Endodermal cell (in vitro differentiated cells): Measurements from ENCODE around the gene PFDN1. TPM values are rescaled to one million over a fixed set of nuclear protein-coding genes. Genes with fewer than 3 reads are reported as not detected.

Experiments used
- DNase-seq: peaks from one replicate; pipeline ENCODE4 v3.0.0-alpha.2; 2017
- H3K27ac ChIP-seq: 2 replicates; pipeline ENCODE4 v1.5.1; 2013; ENCODE audit warnings: mild to moderate bottlenecking, low read depth, low read length, moderate library complexity
- H3K27me3 ChIP-seq: 2 replicates; pipeline ENCODE4 v1.6.1; 2013; ENCODE audit warnings: mild to moderate bottlenecking, low read length, moderate library complexity; ENCODE audit not compliant: insufficient read depth, control insufficient read depth, poor library complexity, severe bottlenecking
- H3K36me3 ChIP-seq: 2 replicates; pipeline ENCODE4 v1.7.0; 2013; ENCODE audit warnings: mild to moderate bottlenecking, low read length, moderate library complexity; ENCODE audit not compliant: control insufficient read depth, insufficient read depth
- H3K4me1 ChIP-seq: one replicate; pipeline ENCODE4 v1.7.0; 2013; ENCODE audit warnings: low read length; ENCODE audit not compliant: control insufficient read depth, insufficient read depth
- H3K4me3 ChIP-seq: 2 replicates; pipeline ENCODE4 v1.5.1; 2013; ENCODE audit warnings: mild to moderate bottlenecking, low read length, moderate library complexity
- H3K9ac ChIP-seq: 2 replicates; pipeline ENCODE4 v1.6.1; 2013; ENCODE audit warnings: mild to moderate bottlenecking, low read length, moderate library complexity; ENCODE audit not compliant: poor library complexity, severe bottlenecking; ENCODE audit errors: extremely low read depth
- H3K9me3 ChIP-seq: 2 replicates; pipeline ENCODE4 v1.6.1; 2013; ENCODE audit warnings: mild to moderate bottlenecking, low read length, moderate library complexity; ENCODE audit not compliant: control insufficient read depth
- H3K27ac Mint-ChIP-seq: 2 replicates; pipeline ENCODE4 v1.8.0; 2020; ENCODE audit warnings: mixed read lengths
- H3K27me3 Mint-ChIP-seq: 2 replicates; pipeline ENCODE4 v1.8.0; 2021; ENCODE audit warnings: mild to moderate bottlenecking, mixed read lengths; ENCODE audit not compliant: insufficient read depth
- H3K36me3 Mint-ChIP-seq: 2 replicates; pipeline ENCODE4 v1.8.0; 2020; ENCODE audit warnings: low read depth, mixed read lengths
- H3K4me1 Mint-ChIP-seq: 2 replicates; pipeline ENCODE4 v1.8.0; 2020; ENCODE audit warnings: mixed read lengths
- H3K4me3 Mint-ChIP-seq: 2 replicates; pipeline ENCODE4 v1.8.0; 2020; ENCODE audit warnings: mild to moderate bottlenecking, moderate library complexity, mixed read lengths
- H3K9me3 Mint-ChIP-seq: 2 replicates; pipeline ENCODE4 v1.8.0; 2020; ENCODE audit warnings: mild to moderate bottlenecking, mixed read lengths
- CTCF ChIP-seq: fragments of 200-600 bp; sonication (generic); conservative IDR thresholded peaks from 2 replicates; pipeline ENCODE4 v1.5.0; 2021; ENCODE audit warnings: antibody characterized with exemption, mild to moderate bottlenecking
- WGBS, 2 experiments: methylation state at CpG; one replicate each; pipeline versions ENCODE4 v1.1.5 to v1.1.7; 2013; ENCODE audit warnings: missing lambda C conversion rate in 2 of 2, mixed read lengths in 1 of 2; ENCODE audit not compliant: insufficient coverage in 1 of 2, insufficient read length in 1 of 2; 5-methylcytosine and 5-hydroxymethylcytosine counted together
- total RNA-seq, 2 donors: library from RNA; stranded (reverse); fragmentation: NEBNext Ultra II Directional in 1 of 2; extraction: Animal tissue kit (Norgen Biotek cat#: 25700) in 1 of 2; gene quantifications; 2 replicates in 1 of 2; 3 replicates in 1 of 2; pipeline ENCODE4 v1.2.1, GENCODE V29; 2021

PFDN1 gene
- total RNA-seq, 2 donors from 2014 or later: 62.9 to 64.4 TPM

- H3K27ac Mint-ChIP-seq: peak overlapping the region; percentile 25
- no peak overlapping the region for H3K4me3 Mint-ChIP-seq
- H3K36me3 Mint-ChIP-seq: no peaks in the 10 kb centered on the region
- H3K9me3 ChIP-seq: no peaks in the 10 kb centered on the region
- H3K4me3 ChIP-seq: no peak overlapping the region
- H3K27ac ChIP-seq: no peak overlapping the region
- H3K36me3 ChIP-seq: no peaks in the 10 kb centered on the region
- no peaks in the 10 kb centered on the region for H3K4me1 ChIP-seq
- no peaks in the 10 kb centered on the region for H3K27me3 ChIP-seq
- H3K9me3 Mint-ChIP-seq: no peaks in the 10 kb centered on the region
- no peaks in the 10 kb centered on the region for H3K27me3 Mint-ChIP-seq
- 74 to 94% methylated on average over 3 to 4 of the region's 4 CpGs for WGBS, 2 experiments
- peak; percentile 66 for TF ChIP-seq CTCF
- peaks cover 8% of the 10 kb centered on the region for H3K4me1 Mint-ChIP-seq
- H3K9ac ChIP-seq: no peak overlapping the region
- DNase-seq: peak; percentile 78
These were observed 96.9 kb downstream of the PFDN1 start for GRCh38 chr5:140205952-140206351.

GRCh38 chr5:140205216-140205615 lies 97.7 kb downstream of the PFDN1 start:
- H3K27me3 ChIP-seq: no peaks in the 10 kb centered on the region
- DNase-seq: no peak
- no peaks in the 10 kb centered on the region for H3K27me3 Mint-ChIP-seq
- peaks cover 8% of the 10 kb centered on the region for H3K4me1 Mint-ChIP-seq
- 93% methylated on average over 2 of the region's 2 CpGs; no CpG with 5 or more reads in 1 of the 2 experiments for WGBS, 2 experiments
- no peaks in the 10 kb centered on the region for H3K4me1 ChIP-seq
- H3K27ac ChIP-seq: no peak overlapping the region
- no peaks in the 10 kb centered on the region for H3K9me3 ChIP-seq
- no peaks in the 10 kb centered on the region for H3K36me3 Mint-ChIP-seq
- H3K9me3 Mint-ChIP-seq: no peaks in the 10 kb centered on the region
- H3K4me3 ChIP-seq: no peak overlapping the region
- no peak overlapping the region for H3K27ac Mint-ChIP-seq
- no peaks in the 10 kb centered on the region for H3K36me3 ChIP-seq
- no peak for TF ChIP-seq CTCF
- no peak overlapping the region for H3K9ac ChIP-seq
- H3K4me3 Mint-ChIP-seq: no peak overlapping the region

GRCh38 chr5:140202610-140203009 lies 100.3 kb downstream of the PFDN1 start:
- Histone ChIP-seq H3K27me3 (no peaks in the 10 kb centered on the region), H3K27ac (no peak overlapping the region), H3K36me3 (no peaks in the 10 kb centered on the region), H3K9ac (no peak overlapping the region), H3K4me3 (no peak overlapping the region), H3K4me1 (no peaks in the 10 kb centered on the region), H3K9me3 (no peaks in the 10 kb centered on the region)
- Mint-ChIP-seq H3K36me3 (peaks cover 9% of the 10 kb centered on the region), H3K9me3 (no peaks in the 10 kb centered on the region), H3K4me3 (no peak overlapping the region), H3K27me3 (no peaks in the 10 kb centered on the region), H3K4me1 (peaks cover 8% of the 10 kb centered on the region), H3K27ac (no peak overlapping the region)
- 80 to 88% methylated on average over 1 to 2 of the region's 2 CpGs for WGBS, 2 experiments
- no peak for TF ChIP-seq CTCF
- DNase-seq: no peak
